SU-DHL-6 (cell line): ENCODE results near the gene ELAVL2.

ENCODE experiments used
- H2AFZ ChIP-seq: fragments of 200-600 bp; sonication (generic); 2 replicates; pipeline ENCODE4 v1.6.1; 2014; ENCODE audit warnings: low read depth, mild to moderate bottlenecking, moderate library complexity, mixed read lengths, antibody characterized with exemption, low read length; ENCODE audit not compliant: severe bottlenecking
- H3F3A ChIP-seq: fragments of 200-600 bp; shearing (Covaris generic); 2 replicates; pipeline ENCODE4 v1.6.0; 2016; ENCODE audit warnings: antibody characterized with exemption, mild to moderate bottlenecking; ENCODE audit not compliant: insufficient read depth
- H3K27ac ChIP-seq: fragments of 200-600 bp; sonication (generic); 2 replicates; pipeline ENCODE4 v1.5.1; 2016; ENCODE audit warnings: low read depth, mild to moderate bottlenecking, low read length, moderate library complexity, mixed read lengths
- H3K27me3 ChIP-seq: fragments of 200-600 bp; sonication (generic), shearing (Covaris generic); 2 replicates; pipeline ENCODE4 v1.6.0; 2014; ENCODE audit warnings: mild to moderate bottlenecking, low read length
- H3K36me3 ChIP-seq: fragments of 200-600 bp; sonication (generic); 2 replicates; pipeline ENCODE4 v1.6.1; 2014; ENCODE audit warnings: mild to moderate bottlenecking, low read length, mixed read lengths
- H3K4me2 ChIP-seq: fragments of 300-600, 200-600 bp; shearing (Covaris generic), sonication (generic); 2 replicates; pipeline ENCODE4 v1.6.0; 2014; ENCODE audit warnings: low read length, low read depth, mild to moderate bottlenecking; ENCODE audit not compliant: poor library complexity, severe bottlenecking
- H3K4me3 ChIP-seq: fragments of 200-600 bp; sonication (generic); 2 replicates; pipeline ENCODE4 v1.5.1; 2014; ENCODE audit warnings: antibody characterized with exemption, low read length, mild to moderate bottlenecking, mixed read lengths; ENCODE audit not compliant: insufficient read depth, poor library complexity, severe bottlenecking
- H3K79me2 ChIP-seq: fragments of 200-600 bp; sonication (generic); 2 replicates; pipeline ENCODE4 v1.6.1; 2014; ENCODE audit warnings: mild to moderate bottlenecking, low read length, moderate library complexity; ENCODE audit not compliant: insufficient read depth
- H3K9ac ChIP-seq: fragments of 200-600 bp; sonication (generic); 2 replicates; pipeline ENCODE4 v1.7.0; 2014; ENCODE audit warnings: mild to moderate bottlenecking, low read length
- H3K9me2 ChIP-seq: fragments of 200-600 bp; sonication (generic); replicated peaks from 2 replicates; pipeline ENCODE4 v1.6.1; 2014; ENCODE audit warnings: low read length; ENCODE audit not compliant: insufficient read depth
- H3K9me3 ChIP-seq: fragments of 200-600 bp; sonication (generic); 2 replicates; pipeline ENCODE4 v1.6.1; 2014; ENCODE audit warnings: low read length, mixed read lengths; ENCODE audit not compliant: insufficient read depth
- H4K20me1 ChIP-seq: fragments of 200-600 bp; sonication (generic); 2 replicates; pipeline ENCODE4 v1.6.1; 2014; ENCODE audit warnings: low read depth, mild to moderate bottlenecking, antibody characterized with exemption, low read length, moderate library complexity, mixed read lengths
- EZH2phosphoT487 ChIP-seq: fragments of 200-600 bp; sonication (generic), shearing (Covaris generic); conservative IDR thresholded peaks from 2 replicates; pipeline ENCODE4 v1.6.1; 2018; ENCODE audit warnings: mild to moderate bottlenecking, antibody characterized with exemption, low read length, moderate library complexity, mixed read lengths
- TF ChIP-seq, protein P1 (sequence below): fragments of 200-600 bp; sonication (generic); IDR thresholded peaks from one replicate; pipeline ENCODE4 v1.5.1; 2017; ENCODE audit warnings: antibody characterized with exemption, mild to moderate bottlenecking, low read length, moderate library complexity; ENCODE audit not compliant: insufficient read depth, poor library complexity, severe bottlenecking

Gene ELAVL2

DNA sequence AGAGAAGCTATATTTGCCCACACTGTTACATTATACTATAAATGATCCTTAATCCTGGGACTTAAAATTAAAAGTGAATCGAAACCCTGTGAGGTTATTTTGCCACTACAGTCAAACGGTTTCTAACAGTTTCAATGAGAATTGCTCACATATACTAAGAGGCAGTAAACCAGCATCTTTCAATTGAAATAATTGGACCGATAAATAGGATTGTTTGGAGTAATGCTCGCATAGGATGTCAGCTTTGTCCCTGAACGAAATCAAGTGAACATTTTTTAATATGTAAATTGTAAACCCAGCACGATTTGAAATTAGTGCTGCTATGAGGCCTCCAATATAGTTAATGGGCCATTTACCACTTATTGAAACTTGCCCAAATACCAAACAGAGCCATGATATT lies 60.5 kb downstream of the ELAVL2 start:
- Histone ChIP-seq H3K9me2 (no peaks in the 10 kb centered on the region), H2AFZ (no peak overlapping the region), H3F3A (no peaks in the 10 kb centered on the region), H3K9me3 (no peaks in the 10 kb centered on the region), H3K27ac (no peak overlapping the region), H3K36me3 (no peaks in the 10 kb centered on the region), H3K4me3 (no peak overlapping the region), H3K27me3 (no peaks in the 10 kb centered on the region), H3K9ac (no peak overlapping the region), H3K4me2 (no peak overlapping the region), H4K20me1 (no peaks in the 10 kb centered on the region), H3K79me2 (no peaks in the 10 kb centered on the region)
- TF ChIP-seq, protein P1, sequence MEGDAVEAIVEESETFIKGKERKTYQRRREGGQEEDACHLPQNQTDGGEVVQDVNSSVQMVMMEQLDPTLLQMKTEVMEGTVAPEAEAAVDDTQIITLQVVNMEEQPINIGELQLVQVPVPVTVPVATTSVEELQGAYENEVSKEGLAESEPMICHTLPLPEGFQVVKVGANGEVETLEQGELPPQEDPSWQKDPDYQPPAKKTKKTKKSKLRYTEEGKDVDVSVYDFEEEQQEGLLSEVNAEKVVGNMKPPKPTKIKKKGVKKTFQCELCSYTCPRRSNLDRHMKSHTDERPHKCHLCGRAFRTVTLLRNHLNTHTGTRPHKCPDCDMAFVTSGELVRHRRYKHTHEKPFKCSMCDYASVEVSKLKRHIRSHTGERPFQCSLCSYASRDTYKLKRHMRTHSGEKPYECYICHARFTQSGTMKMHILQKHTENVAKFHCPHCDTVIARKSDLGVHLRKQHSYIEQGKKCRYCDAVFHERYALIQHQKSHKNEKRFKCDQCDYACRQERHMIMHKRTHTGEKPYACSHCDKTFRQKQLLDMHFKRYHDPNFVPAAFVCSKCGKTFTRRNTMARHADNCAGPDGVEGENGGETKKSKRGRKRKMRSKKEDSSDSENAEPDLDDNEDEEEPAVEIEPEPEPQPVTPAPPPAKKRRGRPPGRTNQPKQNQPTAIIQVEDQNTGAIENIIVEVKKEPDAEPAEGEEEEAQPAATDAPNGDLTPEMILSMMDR = no peak
- TF ChIP-seq EZH2phosphoT487 = no peak

DNA sequence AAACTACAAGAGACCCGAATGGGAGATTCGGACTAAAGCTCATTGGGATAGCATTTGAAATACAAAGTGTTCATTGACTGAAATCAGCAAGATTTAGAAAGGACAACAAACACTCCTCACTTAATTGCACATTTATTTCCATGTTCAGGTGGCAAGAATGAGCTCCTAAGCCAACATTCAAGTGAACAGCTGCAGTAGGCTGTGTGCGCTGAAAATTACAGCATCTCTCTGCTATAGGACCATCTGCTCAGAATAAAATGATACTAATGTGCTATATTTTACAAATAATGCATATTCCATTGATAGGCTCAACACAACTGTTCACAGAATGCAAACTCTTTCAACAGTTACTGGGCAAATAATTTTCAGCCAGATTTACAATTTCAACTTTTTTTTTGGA lies 61.8 kb downstream of the ELAVL2 start:
- TF ChIP-seq, protein P1 = no peak
- no peak for TF ChIP-seq EZH2phosphoT487
- no peaks in the 10 kb centered on the region for H3K9me2 ChIP-seq
- no peak overlapping the region for H3K4me3 ChIP-seq
- no peaks in the 10 kb centered on the region for H3K9me3 ChIP-seq
- H3K9ac ChIP-seq = no peak overlapping the region
- H4K20me1 ChIP-seq = no peaks in the 10 kb centered on the region
- H3K27me3 ChIP-seq = no peaks in the 10 kb centered on the region
- H3K4me2 ChIP-seq = no peak overlapping the region
- H3K27ac ChIP-seq = no peak overlapping the region
- no peaks in the 10 kb centered on the region for H3F3A ChIP-seq
- no peaks in the 10 kb centered on the region for H3K79me2 ChIP-seq
- no peaks in the 10 kb centered on the region for H3K36me3 ChIP-seq
- no peak overlapping the region for H2AFZ ChIP-seq

DNA sequence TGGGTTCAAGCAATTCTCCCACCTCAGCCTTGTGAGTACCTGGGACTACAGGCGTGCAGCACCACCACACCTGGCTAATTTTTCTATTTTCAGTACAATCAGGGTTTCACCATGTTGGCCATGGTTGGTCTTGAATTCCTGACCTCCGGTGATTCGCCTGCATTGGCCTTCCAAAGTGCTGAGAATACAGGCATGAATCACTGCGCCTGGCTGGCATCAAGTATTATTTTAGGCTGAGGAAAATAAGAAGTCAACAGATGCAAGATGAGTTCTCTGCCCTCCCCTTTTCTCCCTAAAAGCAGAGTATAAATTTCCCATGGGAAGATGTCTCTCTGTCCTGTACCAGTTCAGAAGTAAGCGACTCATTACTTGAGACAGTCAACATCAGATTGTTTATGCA lies 71.5 kb downstream of the ELAVL2 start:
- Histone ChIP-seq H3K9me2 (no peaks in the 10 kb centered on the region), H3K27ac (no peak overlapping the region), H3K9ac (no peak overlapping the region), H3K4me3 (no peak overlapping the region), H3K36me3 (no peaks in the 10 kb centered on the region), H2AFZ (no peak overlapping the region), H3F3A (no peaks in the 10 kb centered on the region), H3K9me3 (no peaks in the 10 kb centered on the region), H4K20me1 (no peaks in the 10 kb centered on the region), H3K4me2 (no peak overlapping the region), H3K27me3 (no peaks in the 10 kb centered on the region), H3K79me2 (no peaks in the 10 kb centered on the region)
- TF ChIP-seq, protein P1 = no peak
- no peak for TF ChIP-seq EZH2phosphoT487

DNA sequence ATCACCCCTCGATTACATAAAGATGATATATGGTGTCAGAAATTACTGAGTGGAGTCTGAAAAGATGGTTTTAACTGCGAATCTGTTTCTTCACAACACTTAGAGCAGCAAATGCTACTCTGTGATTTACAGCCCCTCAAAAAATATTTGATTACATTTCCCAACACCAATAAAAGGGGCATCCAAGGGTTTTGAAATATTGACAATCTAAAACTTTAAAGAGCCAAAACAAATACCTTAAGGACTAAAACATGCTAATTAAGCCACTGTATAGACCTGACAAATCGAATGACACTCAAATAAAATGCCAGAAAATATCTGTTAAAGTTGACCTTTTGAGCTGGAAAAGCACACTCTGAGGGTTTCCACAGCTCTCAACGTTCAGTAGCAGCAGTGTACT lies 73.2 kb downstream of the ELAVL2 start:
- no peaks in the 10 kb centered on the region for H3F3A ChIP-seq
- H3K9me2 ChIP-seq = no peaks in the 10 kb centered on the region
- no peaks in the 10 kb centered on the region for H3K9me3 ChIP-seq
- no peaks in the 10 kb centered on the region for H3K36me3 ChIP-seq
- no peak overlapping the region for H3K4me2 ChIP-seq
- H3K79me2 ChIP-seq = no peaks in the 10 kb centered on the region
- no peak for TF ChIP-seq EZH2phosphoT487
- TF ChIP-seq, protein P1 = no peak
- no peaks in the 10 kb centered on the region for H4K20me1 ChIP-seq
- no peak overlapping the region for H3K4me3 ChIP-seq
- no peak overlapping the region for H2AFZ ChIP-seq
- H3K9ac ChIP-seq = no peak overlapping the region
- H3K27ac ChIP-seq = no peak overlapping the region
- H3K27me3 ChIP-seq = no peaks in the 10 kb centered on the region
